ENCODE results near the gene ACOT9.
"Not testable (repeated sequence)": the region's sequence is repeated elsewhere in the genome, so short reads cannot be mapped to it uniquely, and the experiment has no call there.

The ACOT9 gene

DNA sequence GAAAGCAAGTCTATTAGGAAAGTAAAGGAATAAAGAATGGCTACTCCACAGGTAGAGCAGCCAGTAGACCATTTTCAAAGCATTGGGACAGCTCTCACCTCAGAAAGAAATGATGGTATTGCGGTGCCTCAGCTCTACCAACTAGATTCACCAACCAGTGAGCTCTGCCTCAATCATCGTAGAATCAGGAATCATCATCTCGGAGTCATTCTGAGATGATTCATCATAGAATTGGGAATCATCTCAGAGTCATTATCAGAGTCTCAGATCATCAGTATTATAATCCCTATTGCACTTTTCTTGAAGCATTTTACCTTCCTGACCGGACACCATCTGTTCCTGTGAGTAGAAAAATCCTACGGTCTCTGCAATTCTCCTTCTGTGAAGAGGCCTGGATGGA lies 22.4 kb upstream of the ACOT9 start:
- no peak for DNase-seq

DNA sequence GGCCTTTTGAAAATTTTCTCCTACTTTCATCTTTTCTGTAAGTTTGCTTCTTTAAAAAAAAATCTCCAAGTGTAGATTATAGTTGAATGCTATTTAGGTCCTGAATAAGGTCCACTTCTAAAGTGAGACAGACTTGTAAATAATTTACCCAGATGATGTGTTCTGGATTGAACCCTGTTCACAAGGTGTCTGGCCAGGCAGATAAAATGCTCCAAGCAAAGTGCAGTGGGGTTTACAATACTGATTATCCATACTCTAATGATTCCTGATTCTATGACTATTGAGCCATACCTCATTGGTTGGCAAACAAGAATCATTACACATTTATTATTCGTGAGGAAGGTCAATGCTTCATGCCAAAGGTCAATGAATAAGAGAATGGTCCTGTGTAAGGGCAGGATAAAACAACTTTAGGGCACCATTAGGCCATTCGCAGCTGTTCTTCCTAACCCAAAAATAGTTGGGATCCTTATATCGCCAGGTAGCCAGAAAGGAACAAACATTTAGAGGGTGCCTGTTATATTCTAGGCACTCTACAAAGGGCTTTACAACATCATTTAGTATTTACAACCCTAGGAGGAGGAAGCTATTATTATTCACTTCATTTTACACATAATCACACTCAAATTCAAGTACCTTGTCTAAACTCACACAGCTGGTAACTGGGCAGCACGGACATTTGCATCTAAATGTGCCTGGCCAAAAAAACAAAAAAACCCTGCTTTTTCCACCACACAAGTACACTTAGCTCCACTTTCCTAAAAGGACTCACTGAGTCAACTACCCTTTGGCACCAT lies 21.3 kb upstream of the ACOT9 start:
- DNase-seq = peak; percentile 48

DNA sequence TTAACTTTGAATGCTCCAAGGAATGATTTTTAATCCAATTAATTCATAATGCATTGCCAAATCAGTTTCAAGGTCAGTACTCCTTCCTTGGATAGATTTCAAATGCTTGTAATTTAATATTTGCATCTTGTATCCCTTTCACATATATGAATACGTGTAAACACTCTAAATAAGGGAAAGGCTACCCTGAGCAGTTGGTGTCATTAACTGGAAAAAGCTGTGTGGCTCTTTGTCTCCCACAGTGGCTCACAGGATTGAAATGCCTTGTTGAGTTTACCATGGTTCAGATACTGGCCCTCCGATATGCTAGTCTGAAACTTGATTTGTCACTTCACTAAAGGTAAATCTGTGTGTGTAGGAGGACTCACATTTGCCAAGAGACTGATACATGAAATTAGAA lies 16.7 kb upstream of the ACOT9 start:
- DNase-seq = peak; percentile 31

DNA sequence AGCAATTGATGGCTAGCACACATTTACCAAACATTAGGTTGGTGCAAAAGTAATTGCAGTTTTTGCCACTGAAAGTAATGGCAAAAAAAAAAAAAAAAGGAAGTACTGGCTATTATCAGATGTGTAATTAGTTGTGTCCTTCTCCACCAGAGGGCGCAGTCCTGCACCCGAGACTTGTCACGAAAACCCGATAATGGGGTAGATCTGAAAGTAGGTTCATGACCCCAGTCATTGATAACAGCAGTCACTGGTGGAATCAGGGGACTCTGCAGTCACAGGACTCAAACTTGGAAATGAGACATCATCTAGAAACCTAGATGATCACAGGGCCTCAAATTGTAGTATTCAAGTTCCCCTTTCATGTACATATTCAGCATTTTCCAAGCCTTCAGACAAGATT lies 13.1 kb upstream of the ACOT9 start:
- DNase-seq = no peak

DNA sequence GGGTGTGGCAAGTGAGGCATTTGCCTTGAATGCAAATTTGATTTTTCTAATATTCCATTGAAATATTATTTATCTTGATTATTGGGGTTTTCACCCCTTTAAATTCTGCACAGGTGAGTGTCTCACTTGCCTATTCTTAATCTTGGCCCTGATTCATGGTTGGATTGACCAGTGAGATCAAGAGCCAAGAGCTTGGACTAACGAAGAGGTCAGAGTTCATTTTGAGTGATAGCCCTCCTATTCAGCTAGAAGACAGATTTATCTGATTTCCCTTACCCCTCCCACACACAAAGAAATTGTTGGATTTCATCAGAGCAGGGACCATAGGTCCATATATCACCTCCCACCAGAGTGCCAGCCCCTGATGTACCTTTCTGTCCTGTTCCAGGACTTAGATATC lies 11.6 kb upstream of the ACOT9 start:
- no peak for DNase-seq

DNA sequence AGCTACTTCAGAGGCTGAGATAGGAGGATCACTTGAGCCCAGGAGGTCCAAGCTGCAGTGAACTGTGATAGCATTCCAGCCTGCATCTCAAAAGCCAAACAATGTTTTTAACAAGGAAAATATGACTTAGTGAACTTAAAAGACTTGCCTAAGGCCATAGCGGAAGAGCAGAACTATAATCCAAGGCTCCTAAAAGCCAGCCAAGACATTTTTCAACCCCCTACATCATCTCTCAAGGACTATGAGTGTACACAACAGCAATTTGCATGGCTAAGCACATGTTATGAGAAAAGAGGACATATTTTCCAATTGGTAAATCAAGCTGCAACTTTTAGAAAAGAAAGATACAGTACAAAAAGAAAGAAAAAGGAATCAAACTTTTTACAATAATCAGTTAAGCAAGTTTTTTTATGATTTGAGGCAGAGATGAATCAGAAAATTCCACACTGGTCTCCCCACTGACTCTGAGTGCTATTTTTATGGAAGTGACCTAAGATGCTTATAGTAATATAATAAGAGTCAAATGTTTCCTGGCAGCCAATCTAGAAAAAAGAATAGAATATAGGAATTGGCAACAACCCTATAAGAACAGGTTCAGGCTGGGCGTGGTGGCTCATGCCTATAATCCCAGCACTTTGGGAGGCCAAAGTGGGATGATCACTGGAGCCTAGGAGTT lies 9.8 kb upstream of the ACOT9 start:
- DNase-seq = no peak

DNA sequence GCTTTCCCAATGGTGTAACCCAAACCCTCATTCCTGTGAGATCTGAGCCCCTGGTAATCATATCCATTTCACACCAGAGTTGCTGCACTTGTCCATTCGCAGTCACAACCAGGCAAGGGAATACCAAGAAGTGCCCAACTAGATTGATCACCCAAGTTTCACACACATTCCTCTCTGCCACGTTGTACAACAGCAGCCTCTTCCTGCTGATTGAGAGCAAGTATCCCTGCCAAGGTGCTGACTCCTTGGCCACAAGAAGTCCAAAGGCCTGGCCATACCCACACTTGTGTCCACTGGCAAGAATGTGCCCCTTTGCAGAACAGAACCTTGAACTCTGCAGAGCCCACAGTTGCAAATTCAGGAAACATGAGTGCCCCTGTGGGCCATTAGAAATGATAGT lies 6.5 kb upstream of the ACOT9 start:
- no peak for DNase-seq

DNA sequence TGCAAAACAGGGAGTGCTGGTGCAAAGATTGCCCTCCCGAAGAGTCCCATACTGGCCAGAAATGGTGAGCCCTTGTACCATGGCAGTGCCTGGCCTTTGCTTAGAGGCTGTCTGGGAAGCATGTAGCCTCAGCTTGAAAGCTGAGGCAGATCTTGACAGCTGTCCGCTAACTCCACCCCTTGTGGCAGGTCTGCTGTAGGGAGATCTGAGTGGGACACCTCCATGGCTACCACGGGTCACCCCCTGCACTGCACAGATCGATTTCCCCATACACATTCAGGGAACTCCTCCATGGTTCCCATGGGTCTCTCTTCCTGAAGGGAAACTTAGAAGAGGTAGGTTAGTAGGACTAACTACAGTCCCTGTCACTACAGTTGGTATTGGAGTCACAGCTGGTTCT lies 6.1 kb upstream of the ACOT9 start:
- no peak for DNase-seq

DNA sequence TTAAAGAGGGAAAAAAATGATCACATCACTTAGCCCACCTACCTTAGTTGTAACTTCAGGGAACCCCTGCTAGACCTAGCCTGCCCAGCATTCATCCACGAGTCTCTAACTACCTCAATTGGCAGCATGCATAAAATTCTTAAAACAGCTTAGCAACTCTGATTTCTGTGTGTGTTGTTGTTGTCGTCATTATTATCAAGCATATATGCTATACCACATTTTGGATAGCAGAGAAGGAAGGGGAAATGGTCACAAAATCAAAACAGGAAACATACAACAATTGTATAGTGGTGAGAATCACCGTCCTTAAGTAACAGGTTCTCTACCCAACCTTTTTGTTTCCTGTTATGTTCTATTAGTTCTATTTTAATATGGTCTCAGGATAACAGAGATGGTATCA lies 2.7 kb upstream of the ACOT9 start:
- DNase-seq = no peak

DNA sequence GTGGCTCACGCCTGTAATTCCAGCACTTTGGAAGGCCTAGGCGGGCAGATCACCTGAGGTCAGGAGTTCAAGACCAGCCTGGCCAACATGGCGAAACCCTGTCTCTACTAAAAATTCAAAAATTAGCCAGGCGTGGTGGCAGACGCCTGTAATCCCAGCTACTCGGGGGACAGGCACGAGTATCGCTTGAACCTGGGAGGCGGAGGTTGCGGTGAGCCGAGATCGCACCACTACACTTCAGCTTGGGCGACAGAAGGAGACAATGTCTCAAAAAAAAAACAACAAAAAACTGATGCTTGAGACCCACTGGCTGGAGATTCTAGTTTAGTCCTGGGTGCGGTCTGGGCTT lies 521 bp upstream of the ACOT9 start:
- not testable (repeated sequence) for DNase-seq

DNA sequence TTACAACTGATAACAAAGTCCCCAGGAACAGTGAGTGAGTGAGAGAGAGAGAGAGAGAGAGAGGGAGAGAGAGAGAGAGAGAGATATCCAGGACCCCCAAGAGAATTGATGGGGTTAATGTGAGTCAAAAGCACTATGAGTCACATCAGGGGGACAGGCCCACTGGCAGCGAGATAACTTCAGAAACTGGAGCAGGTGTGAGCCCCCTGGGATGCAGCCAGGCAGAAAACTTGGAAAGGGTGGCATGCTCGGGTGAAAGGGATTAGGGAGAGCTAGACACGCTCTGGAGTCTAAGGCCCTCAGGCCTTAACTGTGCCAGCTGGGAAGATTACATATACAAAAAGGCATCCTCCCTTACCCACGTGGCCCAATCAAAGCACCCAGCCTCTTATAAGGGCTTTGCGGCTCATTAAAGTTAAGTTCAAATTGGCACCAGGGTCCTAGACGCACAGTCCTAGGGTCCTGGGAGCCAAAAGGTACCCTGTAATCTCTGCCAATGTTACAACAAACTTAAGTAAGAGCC lies 841 bp downstream of the ACOT9 start:
- peak; percentile 53 for DNase-seq

DNA sequence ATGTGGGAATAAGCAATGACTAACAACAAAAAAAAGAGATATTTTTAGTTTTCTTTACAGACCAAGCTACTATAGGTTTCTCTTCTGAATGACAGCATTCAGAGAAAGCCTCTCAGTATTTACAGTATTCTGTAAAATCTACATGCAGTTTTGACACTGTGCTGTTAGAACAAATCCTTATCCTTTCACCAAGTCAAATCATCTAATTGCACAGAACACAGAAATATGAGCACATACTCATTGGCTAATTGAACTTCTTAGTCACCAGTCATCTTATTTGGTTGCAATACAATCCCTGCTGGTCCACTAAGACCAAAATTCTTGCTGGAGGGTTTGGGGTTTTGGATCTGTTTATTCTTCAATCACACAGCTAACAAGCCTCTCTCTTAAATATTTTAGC lies 5.7 kb downstream of the ACOT9 start:
- DNase-seq = no peak

DNA sequence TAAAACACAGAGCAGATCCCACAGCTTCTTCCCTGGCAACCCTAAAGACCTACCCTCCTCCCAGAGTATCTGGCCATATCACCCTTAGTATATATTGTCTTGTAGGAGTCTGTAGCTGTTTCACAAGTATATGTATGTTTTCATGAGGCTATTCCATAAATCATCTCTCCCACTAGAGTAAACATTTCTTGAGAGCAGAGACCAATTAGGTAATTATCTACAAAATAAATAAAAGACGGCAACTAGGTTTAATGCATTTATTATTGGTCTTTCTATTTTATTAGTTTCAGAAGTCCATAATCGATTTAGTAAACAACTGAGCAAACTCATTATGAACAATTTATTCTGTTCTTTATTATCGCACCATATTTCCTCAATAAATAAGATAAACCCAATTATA lies 7.0 kb downstream of the ACOT9 start:
- no peak for DNase-seq

DNA sequence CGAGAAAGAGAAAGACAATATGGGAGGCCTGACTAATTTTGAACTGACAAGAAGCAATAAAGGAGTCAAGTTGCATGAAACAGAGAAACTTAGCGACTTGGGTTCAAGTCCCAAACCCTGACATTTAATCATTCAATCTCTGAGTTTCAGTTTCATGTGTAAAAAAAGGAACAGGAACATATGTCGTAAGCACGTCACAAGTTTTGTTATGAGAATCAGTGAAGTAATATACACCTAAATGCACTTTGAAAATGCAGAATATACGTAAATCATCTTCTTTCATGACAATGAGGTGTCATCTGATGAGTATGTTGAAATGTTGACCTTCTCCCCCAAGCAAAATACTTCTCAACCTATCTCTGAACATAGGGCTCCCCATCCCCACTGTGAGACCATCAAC lies 10.4 kb downstream of the ACOT9 start:
- DNase-seq = no peak

DNA sequence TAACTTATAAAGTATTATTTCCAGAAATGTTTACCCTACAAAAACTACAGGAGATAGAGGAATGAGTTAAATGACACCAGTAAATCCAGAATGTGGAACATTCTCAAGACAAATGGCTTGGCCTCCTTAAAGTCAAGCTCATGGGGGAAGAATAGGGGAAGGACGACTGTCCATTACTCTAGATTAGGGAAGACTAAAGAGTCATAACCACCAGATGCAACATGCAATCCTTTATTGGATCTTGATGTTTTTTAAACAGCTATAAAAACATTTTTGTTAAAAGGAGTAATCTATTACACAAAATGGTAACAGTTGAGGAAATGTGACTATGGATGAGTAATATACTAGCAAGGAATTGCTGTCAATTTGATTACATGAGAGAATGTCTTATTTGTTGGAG lies 11.1 kb downstream of the ACOT9 start:
- DNase-seq = no peak

DNA sequence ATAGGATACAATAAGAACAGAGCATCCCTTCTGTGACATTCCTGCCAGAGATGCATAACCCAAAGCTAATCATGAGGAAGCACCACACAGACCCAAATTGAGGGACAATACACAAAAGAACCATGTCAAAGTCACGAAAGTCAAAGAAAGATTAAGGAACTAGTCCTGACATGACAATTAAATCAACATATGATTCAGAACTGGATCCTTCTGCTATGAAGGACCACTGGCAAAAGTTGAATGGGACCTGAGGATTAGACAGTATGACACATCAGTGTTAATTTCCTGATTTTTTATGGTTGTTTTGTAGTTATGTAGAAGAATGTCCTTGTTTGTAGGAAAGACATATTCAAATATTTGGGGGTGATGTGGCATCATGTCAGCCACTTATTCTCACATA lies 13.9 kb downstream of the ACOT9 start:
- DNase-seq = no peak

DNA sequence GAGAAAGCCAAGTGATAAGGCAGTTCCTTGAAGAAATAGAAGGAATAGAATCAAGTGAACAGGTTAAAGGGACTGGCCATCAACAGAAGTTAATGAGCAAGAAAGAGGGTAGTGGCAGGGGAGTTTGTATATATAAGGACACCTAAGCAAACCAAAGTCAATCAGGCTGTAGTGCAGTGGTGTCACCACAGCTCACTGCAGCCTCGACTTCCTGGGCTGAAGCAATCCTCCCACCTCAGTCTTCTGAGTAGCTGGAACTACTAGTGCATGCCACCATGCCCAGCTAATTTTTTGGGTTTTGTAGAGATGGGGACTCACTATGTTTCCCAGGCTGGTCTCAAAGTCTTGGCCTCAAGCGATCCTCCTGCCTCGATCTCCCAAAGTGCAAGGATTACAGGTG lies 15.9 kb downstream of the ACOT9 start:
- DNase-seq = no peak

DNA sequence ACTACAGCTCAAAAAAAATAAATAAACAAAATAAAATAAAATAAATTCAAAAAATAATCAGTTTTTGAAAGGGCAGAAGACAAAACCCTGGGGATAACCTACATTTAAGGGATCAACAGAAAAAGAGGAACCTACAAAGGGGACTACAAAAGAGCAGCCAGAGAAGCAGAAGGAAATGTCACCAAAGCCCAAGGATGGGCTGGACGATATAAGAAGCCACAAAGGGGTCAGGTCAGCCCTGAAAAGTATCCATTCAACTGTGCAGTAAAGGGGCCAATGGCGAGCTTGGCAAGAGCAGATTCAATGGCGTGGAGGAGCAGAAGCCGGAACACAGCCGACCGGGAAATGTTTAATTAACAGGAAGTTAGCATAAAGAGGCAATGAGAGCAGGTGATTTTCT lies 16.9 kb downstream of the ACOT9 start:
- no peak for DNase-seq

DNA sequence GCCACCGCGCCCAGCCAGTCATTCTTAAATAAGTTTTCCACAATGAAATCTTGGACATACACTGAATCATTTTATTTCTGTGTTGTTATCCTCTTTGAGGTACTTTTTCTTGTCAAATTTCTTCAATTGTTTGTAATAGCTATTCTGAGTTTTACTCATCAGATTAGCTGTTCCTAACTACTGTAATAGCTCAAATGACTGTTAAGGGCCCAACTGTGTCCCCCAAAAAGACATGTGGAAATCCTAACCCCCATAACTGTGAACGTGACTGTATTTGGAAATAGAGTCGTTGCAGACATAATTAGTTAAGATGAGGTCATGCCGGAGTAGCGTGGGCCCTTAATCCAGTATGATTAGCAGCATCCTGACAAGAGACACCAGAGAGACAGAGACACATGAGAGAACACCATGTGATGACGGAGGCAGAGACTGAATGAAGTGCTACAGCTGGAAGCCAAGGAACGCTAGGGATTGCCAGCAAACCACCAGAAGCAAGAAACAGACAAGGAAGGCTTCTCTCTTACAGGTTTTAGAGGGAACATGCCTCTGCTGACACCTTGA lies 22.9 kb downstream of the ACOT9 start:
- no peak for DNase-seq

DNA sequence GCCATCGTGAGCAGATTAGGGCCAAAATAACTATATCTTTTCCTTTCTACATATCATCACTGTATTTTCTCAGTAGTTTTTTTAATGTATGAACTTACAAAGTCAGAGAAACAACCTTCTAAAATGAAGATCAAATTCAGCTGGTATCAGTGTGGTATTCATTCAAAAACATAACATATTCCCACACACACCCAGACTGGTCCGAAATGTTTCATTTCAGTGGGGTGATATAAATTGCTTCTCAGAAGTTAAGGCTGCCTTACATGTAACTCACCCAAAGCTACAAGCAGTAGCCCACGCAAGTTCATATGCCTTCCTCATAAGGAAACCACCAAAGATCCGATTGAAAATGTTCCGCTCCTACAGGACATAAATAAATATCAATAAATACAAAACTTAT lies 37.8 kb downstream of the ACOT9 start:
- no peak for DNase-seq

DNA sequence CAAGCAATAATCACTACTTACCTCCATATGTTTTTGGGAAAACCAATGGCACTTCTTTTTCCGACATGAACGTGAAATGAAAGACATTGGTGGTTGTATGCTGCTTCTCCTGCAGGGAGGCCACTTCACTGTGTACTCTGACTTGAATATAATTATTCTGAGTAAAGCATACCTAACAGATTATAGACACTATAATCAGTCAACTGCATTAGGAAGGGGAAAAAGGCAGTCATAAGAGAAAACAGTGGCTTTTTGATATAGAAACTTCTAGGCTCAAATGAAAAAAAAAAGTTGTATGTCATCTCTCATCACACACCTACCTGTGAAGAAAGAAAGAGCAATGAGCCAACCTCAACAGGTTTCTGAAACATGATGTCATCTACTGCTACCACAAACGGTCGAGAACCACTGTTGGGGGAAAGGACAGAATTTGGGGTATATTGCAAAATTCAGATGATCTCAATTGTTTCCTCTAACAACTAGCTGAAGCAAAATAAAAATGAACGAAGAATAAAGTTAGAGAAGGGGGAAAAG lies 38.3 kb downstream of the ACOT9 start:
- no peak for DNase-seq

DNA sequence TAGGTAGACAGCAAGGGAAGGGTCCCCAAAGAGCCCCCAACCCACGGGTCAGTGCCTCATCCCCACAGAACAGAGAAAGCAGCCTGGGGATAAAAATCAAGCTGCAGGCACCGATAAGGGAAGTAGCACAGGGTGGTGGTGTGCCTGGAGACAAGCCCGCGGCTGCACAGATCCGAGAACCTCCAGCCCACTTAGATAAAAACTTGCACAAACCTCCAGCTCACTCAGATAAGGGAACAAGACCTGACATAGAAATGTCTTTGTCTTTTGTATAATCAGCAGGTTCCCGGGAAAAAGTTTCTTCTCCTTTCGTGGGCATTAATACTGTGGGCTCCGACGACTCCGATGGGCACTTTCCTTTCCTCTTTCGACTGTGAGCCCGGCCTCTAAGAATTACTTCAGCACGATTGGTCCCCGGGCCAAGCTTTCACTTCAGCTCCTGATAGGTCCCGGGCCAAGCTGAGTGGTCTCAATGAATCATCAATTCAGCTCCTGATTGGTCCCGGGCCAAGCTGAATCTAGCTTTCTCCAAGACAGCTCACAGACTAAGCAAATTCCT lies 43.4 kb downstream of the ACOT9 start:
- no peak for DNase-seq

DNA sequence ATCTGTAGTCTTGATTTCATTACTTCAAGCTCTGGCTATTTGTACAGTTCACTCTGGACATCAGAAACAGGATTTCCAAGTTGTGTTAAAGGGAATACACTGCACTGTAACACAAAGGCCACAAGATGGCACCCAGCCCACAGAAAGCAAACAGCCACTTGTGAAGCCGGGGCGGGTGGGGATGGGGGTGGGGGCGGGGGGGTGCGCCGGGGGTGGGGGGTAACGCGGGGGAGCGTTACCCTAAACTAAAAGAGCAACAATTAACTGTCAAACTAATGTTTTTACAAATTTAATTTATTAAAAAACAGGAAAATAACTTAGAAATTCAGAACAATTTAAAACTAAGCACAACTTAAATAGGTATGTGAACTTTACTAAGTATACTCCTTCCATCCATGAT lies 48.5 kb downstream of the ACOT9 start:
- DNase-seq = peak; percentile 1

DNA sequence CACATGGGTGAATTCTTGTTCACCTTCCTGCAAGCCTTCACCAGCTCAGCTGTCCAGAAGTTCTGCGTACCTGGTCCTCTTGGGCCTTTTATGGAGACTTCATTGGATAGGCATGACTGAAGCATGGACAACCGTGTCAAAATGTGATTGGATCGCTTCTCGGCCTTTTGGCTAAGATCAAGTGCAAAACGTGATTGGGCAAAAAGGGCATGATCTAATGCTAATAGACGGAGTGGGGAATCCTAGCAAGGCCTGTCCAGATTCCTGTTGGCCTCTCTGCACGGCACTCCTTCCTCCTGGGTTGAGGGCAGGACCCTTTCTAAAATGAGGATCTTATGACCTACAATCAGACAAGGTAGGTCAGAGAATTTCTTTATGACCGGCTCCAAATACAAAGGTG lies 50.9 kb downstream of the ACOT9 start:
- DNase-seq = no peak
